ENCODE results near the gene FBXL16. TPM values are rescaled to one million over a fixed set of nuclear protein-coding genes. Genes with fewer than 3 reads are reported as not detected.

The FBXL16 gene
- total and polyA plus RNA-seq, 2 donors (not counting 1 experiment from before 2014, with no cell fraction given) = 0.07 TPM; not detected in 1

GRCh38 chr16:734981-735881 is 29.6 kb upstream of the FBXL16 start:
- Histone ChIP-seq H3K4me3 (replicated peaks in 1 of 4; ENCODE audit: control extremely low read depth in 1 of 4, insufficient read depth in 1 of 4, low read depth in 3 of 4, low read length in 4 of 4) (no peak overlapping the region), H3K79me2 (ENCODE audit: control insufficient read depth, insufficient read depth, low read length) (peaks cover 3% of the 10 kb centered on the region), H3K36me3 (ENCODE audit: control insufficient read depth, insufficient read depth, low read length) (peaks cover 28% of the 10 kb centered on the region), H3K27me3 (ENCODE audit: control insufficient read depth, insufficient read depth, low read length) (no peaks in the 10 kb centered on the region), H3K9me3 (ENCODE audit: control insufficient read depth, insufficient read depth, low read depth, low read length) (no peaks in the 10 kb centered on the region), H3K4me2 (ENCODE audit: extremely low read depth, insufficient read depth, low read length) (no peak overlapping the region), H4K20me1 (ENCODE audit: control insufficient read depth, extremely low read depth, insufficient read depth, low read length) (no peaks in the 10 kb centered on the region), H3K4me1 (ENCODE audit: control insufficient read depth, extremely low read depth, insufficient read depth, low read length) (no peaks in the 10 kb centered on the region), H2AFZ (ENCODE audit: low read length) (no peak overlapping the region), H3K9ac (ENCODE audit: insufficient read depth, low read length) (no peak overlapping the region), H3K27ac (ENCODE audit: insufficient read depth, low read length) (no peak overlapping the region)
- DNase-seq (ENCODE audit: low read depth in 2 of 2) = no peak
- TF ChIP-seq EZH2 (IDR thresholded peaks at IDR 0.05; ENCODE audit: low read length, missing control alignments) = no peak
- TF ChIP-seq CTCF (conservative IDR thresholded peaks at IDR 0.05 in 1 of 2, IDR thresholded peaks at IDR 0.05 in 1 of 2; ENCODE audit: low read depth in 1 of 2, low read length in 2 of 2) = no peak

- peaks cover 30% of the 10 kb centered on the region for H3K36me3 ChIP-seq (ENCODE audit: control insufficient read depth, insufficient read depth, low read length)
- H3K9me3 ChIP-seq (ENCODE audit: control insufficient read depth, insufficient read depth, low read depth, low read length) = no peaks in the 10 kb centered on the region
- H2AFZ ChIP-seq (ENCODE audit: low read length) = no peak overlapping the region
- no peaks in the 10 kb centered on the region for H3K4me1 ChIP-seq (ENCODE audit: control insufficient read depth, extremely low read depth, insufficient read depth, low read length)
- H3K4me2 ChIP-seq (ENCODE audit: extremely low read depth, insufficient read depth, low read length) = no peak overlapping the region
- no peaks in the 10 kb centered on the region for H3K27me3 ChIP-seq (ENCODE audit: control insufficient read depth, insufficient read depth, low read length)
- no peak for TF ChIP-seq EZH2 (IDR thresholded peaks at IDR 0.05; ENCODE audit: low read length, missing control alignments)
- no peak for TF ChIP-seq CTCF (conservative IDR thresholded peaks at IDR 0.05 in 1 of 2, IDR thresholded peaks at IDR 0.05 in 1 of 2; ENCODE audit: low read depth in 1 of 2, low read length in 2 of 2)
- H3K9ac ChIP-seq (ENCODE audit: insufficient read depth, low read length) = no peak overlapping the region
- no peaks in the 10 kb centered on the region for H4K20me1 ChIP-seq (ENCODE audit: control insufficient read depth, extremely low read depth, insufficient read depth, low read length)
- H3K4me3 ChIP-seq (replicated peaks in 1 of 4; ENCODE audit: control extremely low read depth in 1 of 4, insufficient read depth in 1 of 4, low read depth in 3 of 4, low read length in 4 of 4) = no peak overlapping the region
- no peak for DNase-seq (ENCODE audit: low read depth in 2 of 2)
- no peaks in the 10 kb centered on the region for H3K79me2 ChIP-seq (ENCODE audit: control insufficient read depth, insufficient read depth, low read length)
- no peak overlapping the region for H3K27ac ChIP-seq (ENCODE audit: insufficient read depth, low read length)
Observed at GRCh38 chr16:734208-734980, 28.8 kb upstream of the FBXL16 start.
